Thymus (tissue), 11 donors: ENCODE data around the gene KCNJ10. TPM values are rescaled to one million over a fixed set of nuclear protein-coding genes. Genes with fewer than 3 reads are reported as not detected.

Experiments
- DNase-seq, 9 donors: peaks; one replicate each; pipeline ENCODE4 v3.0.0-alpha.2; 2013; ENCODE audit warnings: low spot score in 9 of 9, low read depth in 6 of 9, missing footprints in 1 of 9
- H3K27ac ChIP-seq, 2 donors: one replicate each; pipeline ENCODE4 v1.5.1; 2013; ENCODE audit warnings: control low read depth in 1 of 2, low read depth in 1 of 2, low read length in 1 of 2, mild to moderate bottlenecking in 1 of 2, moderate library complexity in 1 of 2
- H3K27me3 ChIP-seq, 2 donors: one replicate each; pipeline ENCODE4 v1.5.1; 2013; ENCODE audit warnings: low read length in 1 of 2; ENCODE audit not compliant: control insufficient read depth in 2 of 2, insufficient read depth in 1 of 2
- H3K36me3 ChIP-seq, 2 donors: one replicate each; pipeline ENCODE4 v1.5.1; 2013; ENCODE audit warnings: low read length in 1 of 2, mild to moderate bottlenecking in 1 of 2, moderate library complexity in 1 of 2; ENCODE audit not compliant: control insufficient read depth in 2 of 2, insufficient read depth in 2 of 2
- H3K4me1 ChIP-seq, 2 donors: one replicate each; pipeline ENCODE4 v1.5.1; 2013; ENCODE audit warnings: low read length in 2 of 2; ENCODE audit not compliant: control insufficient read depth in 2 of 2, insufficient read depth in 2 of 2
- H3K4me3 ChIP-seq, 2 donors: one replicate each; pipeline ENCODE4 v1.5.1; 2013; ENCODE audit warnings: low read length in 2 of 2, control low read depth in 1 of 2, mild to moderate bottlenecking in 1 of 2
- H3K9me3 ChIP-seq, 2 donors: one replicate each; pipeline ENCODE4 v1.5.1; 2013; ENCODE audit warnings: low read length in 1 of 2, mild to moderate bottlenecking in 1 of 2; ENCODE audit not compliant: control insufficient read depth in 2 of 2, insufficient read depth in 1 of 2
- WGBS: extraction: QIAGEN DNeasy Blood & Tissue Kit; methylation state at CpG from one replicate; pipeline ENCODE4 v1.1.7; 2013; 5-methylcytosine and 5-hydroxymethylcytosine counted together
- polyA plus RNA-seq: library from polyadenylated mRNA; stranded (reverse); fragments of 200-250 nt; gene quantifications from one replicate; pipeline ENCODE4 v1.2.3, GENCODE V29; 2013
- total RNA-seq: library from RNA; stranded (reverse); fragments of 120-200 nt; gene quantifications from one replicate; pipeline ENCODE4 v1.2.4, GENCODE V29; 2013
- donor health status: healthy.

KCNJ10 gene
- total and polyA plus RNA-seq, 2 donors: 0.27 to 0.33 TPM

GRCh38 chr1:160080381-160081100, 10.6 kb upstream of the KCNJ10 start:
- Histone ChIP-seq H3K9me3 (no peaks in the 10 kb centered on the region), H3K4me1 (peaks cover 3 to 5% of the 10 kb centered on the region in 2 donors), H3K27me3 (peaks cover 19 to 86% of the 10 kb centered on the region in 2 donors), H3K27ac (no peak overlapping the region), H3K36me3 (no peaks in the 10 kb centered on the region), H3K4me3 (no peak overlapping the region)
- no peak for DNase-seq
- 74% methylated on average over 6 of the region's 6 CpGs for WGBS

GRCh38 chr1:160079448-160079847, 9.5 kb upstream of the KCNJ10 start:
- 82% methylated on average over 4 of the region's 4 CpGs for WGBS
- H3K27me3 ChIP-seq: peaks cover 19 to 84% of the 10 kb centered on the region in 2 donors

GRCh38 chr1:160078512-160079195, 8.7 kb upstream of the KCNJ10 start:
- Histone ChIP-seq H3K4me1 (peaks cover 0 to under 1% of the 10 kb centered on the region in 2 donors), H3K4me3 (no peak overlapping the region), H3K27ac (no peak overlapping the region), H3K27me3 (peaks cover 16 to 76% of the 10 kb centered on the region in 2 donors), H3K9me3 (no peaks in the 10 kb centered on the region), H3K36me3 (no peaks in the 10 kb centered on the region)
- WGBS: 28% methylated on average over 8 of the region's 8 CpGs
- peak in 2 of 9 donors; percentile 66 for DNase-seq

More at GRCh38 chr1:160079448-160079847, 9.5 kb upstream of the KCNJ10 start:
- no peak for DNase-seq
- H3K27ac ChIP-seq: no peak overlapping the region
- H3K9me3 ChIP-seq: no peaks in the 10 kb centered on the region
- H3K4me3 ChIP-seq: no peak overlapping the region
- H3K36me3 ChIP-seq: no peaks in the 10 kb centered on the region
- peaks cover 3 to 5% of the 10 kb centered on the region in 2 donors for H3K4me1 ChIP-seq

DNA sequence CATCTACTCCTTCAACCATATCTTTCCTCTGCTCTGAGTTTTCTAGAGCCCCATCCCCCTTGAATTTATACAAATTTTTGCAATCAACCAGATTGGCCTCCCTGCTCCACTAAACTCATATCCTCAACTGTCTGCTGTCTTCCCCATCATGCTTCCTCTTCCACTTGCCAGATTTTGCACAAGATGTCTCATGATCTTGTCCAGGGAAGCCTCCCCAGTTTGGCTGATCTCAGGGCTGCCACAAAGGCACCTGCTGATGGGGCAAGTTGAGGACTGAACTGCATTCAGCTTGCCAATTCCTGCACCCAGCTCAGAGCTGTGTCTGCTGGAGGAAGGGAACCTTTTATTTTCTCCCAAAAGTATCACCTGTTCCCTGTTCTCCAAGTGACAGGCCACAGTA, 7.5 kb upstream of the KCNJ10 start:
- peaks cover 6 to 69% of the 10 kb centered on the region in 2 donors for H3K27me3 ChIP-seq
- H3K9me3 ChIP-seq: no peaks in the 10 kb centered on the region
- DNase-seq: no peak

GRCh38 chr1:160076295-160076694, 6.3 kb upstream of the KCNJ10 start:
- H3K27me3 ChIP-seq: peaks cover 6 to 65% of the 10 kb centered on the region in 2 donors
- no peaks in the 10 kb centered on the region for H3K36me3 ChIP-seq
- H3K4me3 ChIP-seq: no peak overlapping the region
- H3K4me1 ChIP-seq: peaks cover 0 to 5% of the 10 kb centered on the region in 2 donors
- no peak overlapping the region for H3K27ac ChIP-seq
- no peaks in the 10 kb centered on the region for H3K9me3 ChIP-seq
- 96% methylated on average over 3 of the region's 3 CpGs for WGBS
- DNase-seq: no peak

More for the DNA sequence above, 7.5 kb upstream of the KCNJ10 start:
- no peak overlapping the region for H3K27ac ChIP-seq
- no peak overlapping the region for H3K4me3 ChIP-seq
- no peaks in the 10 kb centered on the region for H3K4me1 ChIP-seq
- no peaks in the 10 kb centered on the region for H3K36me3 ChIP-seq

DNA sequence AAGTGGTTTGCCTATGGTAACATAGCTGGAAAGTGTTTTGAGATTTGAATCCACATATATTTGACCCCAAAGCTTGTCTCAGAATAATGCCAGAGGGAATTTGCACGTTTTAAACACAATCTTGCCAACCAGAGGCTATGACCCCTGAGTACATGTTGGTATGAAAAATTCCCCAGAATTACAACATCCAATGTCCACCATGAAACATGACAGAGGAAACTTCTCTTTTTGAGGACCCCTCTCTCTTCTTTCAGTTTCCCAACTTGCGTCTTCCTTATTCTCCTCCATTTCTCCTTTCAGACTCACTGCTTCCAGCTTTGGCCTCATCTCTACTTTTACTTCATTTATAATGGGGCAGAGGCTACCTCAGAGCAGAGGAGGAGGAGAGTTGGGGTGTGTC, 5.9 kb upstream of the KCNJ10 start:
- Histone ChIP-seq H3K9me3 (no peaks in the 10 kb centered on the region), H3K27ac (no peak overlapping the region), H3K27me3 (peaks cover 2 to 65% of the 10 kb centered on the region in 2 donors), H3K4me3 (no peak overlapping the region), H3K4me1 (peaks cover 2 to 8% of the 10 kb centered on the region in 2 donors), H3K36me3 (no peaks in the 10 kb centered on the region)
- 79% methylated on average over 2 of the region's 2 CpGs for WGBS
- no peak for DNase-seq

- Histone ChIP-seq H3K4me3 (no peak overlapping the region), H3K36me3 (no peaks in the 10 kb centered on the region), H3K4me1 (peaks cover 6 to 15% of the 10 kb centered on the region in 2 donors), H3K27me3 (peaks cover under 1 to 63% of the 10 kb centered on the region in 2 donors), H3K9me3 (no peaks in the 10 kb centered on the region), H3K27ac (no peak overlapping the region)
- DNase-seq: no peak
- WGBS: 87% methylated on average over 4 of the region's 4 CpGs
These were observed 4.9 kb upstream of the KCNJ10 start for GRCh38 chr1:160074865-160075264.

DNA sequence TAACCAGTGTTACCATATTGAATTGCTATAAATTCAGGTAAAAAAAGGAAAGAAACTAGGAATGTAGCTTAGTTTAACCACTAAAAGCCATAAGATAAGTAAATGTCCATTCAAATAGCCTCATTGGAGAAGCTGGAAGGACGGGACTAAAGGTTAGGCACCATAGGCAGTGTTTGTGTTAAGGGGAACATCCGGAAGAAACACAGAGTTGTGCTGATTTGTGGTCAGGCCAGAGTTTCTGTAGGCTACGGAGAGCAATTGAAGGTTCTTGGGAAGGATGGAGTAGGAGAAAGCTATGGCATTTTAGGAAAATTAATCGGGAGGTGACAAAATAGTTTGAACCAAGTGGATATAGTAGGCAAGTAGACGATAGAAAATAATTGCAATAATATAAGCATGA, 1.3 kb upstream of the KCNJ10 start:
- H3K27me3 ChIP-seq: peaks cover 6 to 67% of the 10 kb centered on the region in 2 donors
- H3K36me3 ChIP-seq: no peaks in the 10 kb centered on the region
- H3K4me3 ChIP-seq: no peak overlapping the region
- peaks cover 8 to 24% of the 10 kb centered on the region in 2 donors for H3K4me1 ChIP-seq
- DNase-seq: no peak
- H3K27ac ChIP-seq: no peak overlapping the region
- H3K9me3 ChIP-seq: no peaks in the 10 kb centered on the region
- WGBS: 92% methylated on average over 5 of the region's 5 CpGs
